Upper lobe of left lung (tissue), 6 donors: ENCODE results near the gene AGR3. TPM values are rescaled to one million over a fixed set of nuclear protein-coding genes. Genes with fewer than 3 reads are reported as not detected.
A peak's percentile ranks its signal among the peaks of the same experiment; 100 is the strongest.

Experiments used
- ATAC-seq, 2 donors: fragments of 200-7000 bp; cut with Tn5 transposase; one replicate each; pipeline ENCODE4 v1.9.1; 2022; ENCODE audit warnings: mild to moderate bottlenecking in 2 of 2, moderate library complexity in 2 of 2; ENCODE audit not compliant: low FRiP score in 2 of 2
- DNase-seq, 2 donors: peaks; one replicate each; pipeline ENCODE4 v3.0.0-alpha.2; 2019 to 2020
- H3K27ac ChIP-seq, 4 donors: fragments of 200-600 bp; sonication (generic); one replicate each; pipeline ENCODE4 v1.5.1; 2016 to 2019
- H3K27me3 ChIP-seq, 4 donors: fragments of 200-600 bp; sonication (generic); one replicate each; pipeline ENCODE4 v1.5.1; 2017 to 2019
- H3K36me3 ChIP-seq, 4 donors: fragments of 200-600 bp; sonication (generic); one replicate each; pipeline ENCODE4 v1.5.1; 2016 to 2019
- H3K4me1 ChIP-seq, 4 donors: fragments of 200-600 bp; sonication (generic); one replicate each; pipeline ENCODE4 v1.5.1; 2018 to 2019
- H3K4me3 ChIP-seq, 4 donors: fragments of 200-600 bp; sonication (generic); one replicate each; pipeline ENCODE4 v1.5.1; 2017 to 2019; ENCODE audit warnings: mild to moderate bottlenecking in 2 of 4, moderate library complexity in 1 of 4
- H3K9me3 ChIP-seq, 4 donors: fragments of 200-600 bp; sonication (generic); one replicate each; pipeline ENCODE4 v1.5.1; 2018 to 2019
- CTCF ChIP-seq, 6 experiments: fragments of 450-650 bp in 4 of 6; fragments of 200-600 bp in 2 of 6; sonication (generic) in 2 of 6; IDR thresholded peaks; one replicate each; pipeline ENCODE4 v1.5.1; 2016 to 2019; ENCODE audit warnings: antibody characterized with exemption in 6 of 6
- EP300 ChIP-seq, 4 donors: sonication (generic); formaldehyde crosslinking; IDR thresholded peaks; one replicate each; pipeline ENCODE4 v1.5.1; 2017; ENCODE audit warnings: antibody characterized with exemption in 4 of 4, control low read depth in 2 of 4
- POLR2A ChIP-seq, 4 donors: fragments of 450-650 bp; IDR thresholded peaks; one replicate each; pipeline ENCODE4 v1.5.1; 2016 to 2017; ENCODE audit warnings: antibody characterized with exemption in 4 of 4, mild to moderate bottlenecking in 2 of 4
- POLR2AphosphoS5 ChIP-seq, 2 donors: sonication (generic); formaldehyde crosslinking; IDR thresholded peaks; one replicate each; pipeline ENCODE4 v1.5.1; 2017; ENCODE audit warnings: antibody characterized with exemption in 2 of 2
- WGBS, 2 donors: methylation state at CpG; one replicate each; pipeline ENCODE4 v1.1.5; 2017 to 2018; 5-methylcytosine and 5-hydroxymethylcytosine counted together
- total RNA-seq, 6 donors: library from RNA; depleted of rRNA in 4 of 6; stranded (reverse); fragments of >200 nt in 4 of 6; gene quantifications; one replicate each; pipeline versions ENCODE4 v1.1.0 to v1.2.1, GENCODE V29; 2016 to 2021
- donor health status: DM: no; HTN: no; CAD: no; lungs with moderate emphysema.
- donor health status: DM: no; HTN: yes; CAD: no; lungs with severe emphysema.

AGR3 gene
- 100 to 1,000 TPM in 2 of 6 donors, 10 to 100 TPM in 4; 10.5 to 209 (median 74.6) TPM for total RNA-seq

- Histone ChIP-seq H3K36me3 (no peaks in the 10 kb centered on the region), H3K27ac (peak within 1 kb of the TSS; percentile 21 to 67 (median 52)), H3K4me1 (peaks cover 0 to 6% (median 0%) of the 10 kb centered on the region in 4 donors), H3K27me3 (no peaks in the 10 kb centered on the region), H3K9me3 (no peaks in the 10 kb centered on the region), H3K4me3 (peak within 1 kb of the TSS in 3 of 4 donors; percentile 16 to 40 (median 40))
- no peak for TF ChIP-seq CTCF (IDR thresholded peaks at IDR 0.05)
- TF ChIP-seq POLR2A (IDR thresholded peaks at IDR 0.05) = peak in 1 of 4 donors; percentile 66
- TF ChIP-seq EP300 (IDR thresholded peaks at IDR 0.05) = peak in 1 of 4 donors; percentile 4
- TF ChIP-seq POLR2AphosphoS5 (IDR thresholded peaks at IDR 0.05) = peak in 1 of 2 donors; percentile 42
- peak in 1 of 2 donors; percentile 26 for DNase-seq
- WGBS, 2 donors = 73 to 76% methylated on average over 1 of the region's 1 CpG
- ATAC-seq = peak; percentile 45 to 87
These were observed at the start of gene AGR3 for GRCh38 chr7:16881844-16882243. AGR3 (minus strand) TSS chr7:16881983; CDS start chr7:16878618, 3,365 bp downstream.

- no peak for ATAC-seq
- H3K36me3 ChIP-seq = no peaks in the 10 kb centered on the region
- H3K27me3 ChIP-seq = no peaks in the 10 kb centered on the region
- no peak overlapping the region for H3K27ac ChIP-seq
- 66 to 91% methylated on average over 4 of the region's 4 CpGs for WGBS, 2 donors
- no peak for DNase-seq
- no peak for TF ChIP-seq POLR2AphosphoS5 (IDR thresholded peaks at IDR 0.05)
- no peak overlapping the region for H3K4me3 ChIP-seq
- peaks cover 0 to 24% (median 14%) of the 10 kb centered on the region in 4 donors for H3K4me1 ChIP-seq
- no peaks in the 10 kb centered on the region for H3K9me3 ChIP-seq
These were observed 49.2 kb upstream of the AGR3 start for GRCh38 chr7:16930946-16931345.

GRCh38 chr7:16929146-16929762, 47.5 kb upstream of the AGR3 start:
- no peak overlapping the region for H3K4me3 ChIP-seq
- ATAC-seq = peak in 1 of 2 donors; percentile 62
- H3K36me3 ChIP-seq = no peaks in the 10 kb centered on the region
- H3K4me1 ChIP-seq = peaks cover 0 to 18% (median 14%) of the 10 kb centered on the region in 4 donors
- no peak for DNase-seq
- H3K9me3 ChIP-seq = no peaks in the 10 kb centered on the region
- no peak overlapping the region for H3K27ac ChIP-seq
- WGBS, 2 donors = 19 to 28% methylated on average over 1 of the region's 1 CpG
- TF ChIP-seq POLR2AphosphoS5 (IDR thresholded peaks at IDR 0.05) (no peak), POLR2A (IDR thresholded peaks at IDR 0.05) (no peak), EP300 (IDR thresholded peaks at IDR 0.05) (no peak), CTCF (IDR thresholded peaks at IDR 0.05) (no peak)
- H3K27me3 ChIP-seq = no peaks in the 10 kb centered on the region

GRCh38 chr7:16926861-16927260, 45.1 kb upstream of the AGR3 start:
- peak overlapping the region in 1 of 4 donors; percentile 9 for H3K27ac ChIP-seq
- DNase-seq = no peak
- H3K27me3 ChIP-seq = no peaks in the 10 kb centered on the region
- no peak for ATAC-seq
- TF ChIP-seq CTCF (IDR thresholded peaks at IDR 0.05) (no peak), POLR2AphosphoS5 (IDR thresholded peaks at IDR 0.05) (no peak), EP300 (IDR thresholded peaks at IDR 0.05) (no peak), POLR2A (IDR thresholded peaks at IDR 0.05) (no peak)
- no peaks in the 10 kb centered on the region for H3K36me3 ChIP-seq
- peaks cover 0 to 16% (median 6%) of the 10 kb centered on the region in 4 donors for H3K4me1 ChIP-seq
- H3K9me3 ChIP-seq = no peaks in the 10 kb centered on the region
- no peak overlapping the region for H3K4me3 ChIP-seq
- WGBS, 2 donors = 79 to 92% methylated on average over 1 of the region's 1 CpG

- peak; percentile 31 to 71 (median 64) for TF ChIP-seq CTCF (IDR thresholded peaks at IDR 0.05)
- TF ChIP-seq EP300 (IDR thresholded peaks at IDR 0.05) = no peak
- TF ChIP-seq POLR2AphosphoS5 (IDR thresholded peaks at IDR 0.05) = no peak
- no peak for TF ChIP-seq POLR2A (IDR thresholded peaks at IDR 0.05)
- DNase-seq (peak in 1 of 2 donors; percentile 54), ATAC-seq (peak; percentile 83 to 87)
- WGBS, 2 donors = 33 to 45% methylated on average over 2 of the region's 2 CpGs
- Histone ChIP-seq H3K9me3 (no peaks in the 10 kb centered on the region), H3K27me3 (no peaks in the 10 kb centered on the region), H3K4me1 (peaks cover 0 to 20% (median 9%) of the 10 kb centered on the region in 4 donors), H3K4me3 (no peak overlapping the region), H3K36me3 (no peaks in the 10 kb centered on the region), H3K27ac (no peak overlapping the region)
These were observed 44.5 kb upstream of the AGR3 start for GRCh38 chr7:16926283-16926682.
